Keratinocyte (primary cell): ENCODE results near the gene RAB9A.

Source experiments
- CTCF ChIP-seq, 3 experiments: IDR thresholded peaks in 1 of 3; conservative IDR thresholded peaks in 1 of 3; optimal IDR thresholded peaks in 1 of 3; 2 replicates in 2 of 3; 3 replicates in 1 of 3; pipeline versions ENCODE3 to v1.5.1; 2011; ENCODE audit warnings: low read length in 3 of 3, mild to moderate bottlenecking in 3 of 3, moderate library complexity in 2 of 3, control low read depth in 1 of 3, inconsistent platforms in 1 of 3; ENCODE audit not compliant: insufficient read depth in 2 of 3; ENCODE audit errors: extremely low read depth in 1 of 3
- EZH2 ChIP-seq: IDR thresholded peaks from one replicate; pipeline ENCODE4 v1.6.1; 2012; ENCODE audit warnings: inconsistent platforms, mild to moderate bottlenecking, low read length, moderate library complexity

GRCh38 chrX:13673016-13673415 lies 15.9 kb upstream of the RAB9A start:
- TF ChIP-seq EZH2 (no peak), CTCF (optimal IDR thresholded peaks at IDR 0.05 in 1 of 3, IDR thresholded peaks at IDR 0.05 in 1 of 3, conservative IDR thresholded peaks at IDR 0.05 in 1 of 3; ENCODE audit: extremely low read depth in 1 of 3, insufficient read depth in 2 of 3, low read length in 3 of 3) (no peak)
